IPS DF 6.9 (cell line): Measurements from ENCODE around the gene CCL24.

Source experiments
- DNase-seq: peaks from one replicate; pipeline ENCODE4 v3.0.0-alpha.2; 2013; ENCODE audit warnings: low read depth, low spot score
- H3K27ac ChIP-seq: one replicate; pipeline ENCODE4 v1.5.1; 2013; ENCODE audit warnings: low read length, control low read depth
- H3K27me3 ChIP-seq: 2 replicates; pipeline ENCODE4 v1.6.1; 2013; ENCODE audit warnings: mild to moderate bottlenecking, low read length; ENCODE audit not compliant: control insufficient read depth, insufficient read depth
- H3K36me3 ChIP-seq: 2 replicates; pipeline ENCODE4 v1.6.1; 2013; ENCODE audit warnings: low read length; ENCODE audit not compliant: control insufficient read depth, insufficient read depth
- H3K4me1 ChIP-seq: 2 replicates; pipeline ENCODE4 v1.6.1; 2013; ENCODE audit warnings: low read length; ENCODE audit not compliant: control insufficient read depth, insufficient read depth
- H3K4me3 ChIP-seq: 2 replicates; pipeline ENCODE4 v1.5.1; 2013; ENCODE audit warnings: mild to moderate bottlenecking, low read length
- H3K9me3 ChIP-seq: 2 replicates; pipeline ENCODE4 v1.6.1; 2013; ENCODE audit warnings: low read length, inconsistent platforms; ENCODE audit not compliant: control insufficient read depth, insufficient read depth
- WGBS: extraction: QIAGEN DNeasy Blood & Tissue Kit; methylation state at CpG from one replicate; pipeline ENCODE4 v1.1.7; 2013; ENCODE audit warnings: mixed read lengths, missing lambda C conversion rate; ENCODE audit not compliant: insufficient read length, insufficient coverage; 5-methylcytosine and 5-hydroxymethylcytosine counted together

CCL24 gene

GRCh38 chr7:75820688-75821087 lies 7.1 kb upstream of the CCL24 start:
- no peaks in the 10 kb centered on the region for H3K4me1 ChIP-seq
- DNase-seq = no peak
- no peaks in the 10 kb centered on the region for H3K36me3 ChIP-seq
- no peak overlapping the region for H3K4me3 ChIP-seq
- no peaks in the 10 kb centered on the region for H3K9me3 ChIP-seq
- H3K27ac ChIP-seq = no peak overlapping the region
- no peaks in the 10 kb centered on the region for H3K27me3 ChIP-seq
- WGBS = 100% methylated on average over 1 of the region's 1 CpG

GRCh38 chr7:75819711-75820110 lies 6.1 kb upstream of the CCL24 start:
- no peak overlapping the region for H3K27ac ChIP-seq
- H3K36me3 ChIP-seq = no peaks in the 10 kb centered on the region
- H3K9me3 ChIP-seq = no peaks in the 10 kb centered on the region
- no peak overlapping the region for H3K4me3 ChIP-seq
- H3K4me1 ChIP-seq = no peaks in the 10 kb centered on the region
- DNase-seq = no peak
- no CpG with 5 or more reads among the region's 2 CpGs for WGBS
- H3K27me3 ChIP-seq = no peaks in the 10 kb centered on the region

- Histone ChIP-seq H3K4me1 (no peaks in the 10 kb centered on the region), H3K27ac (no peak overlapping the region), H3K27me3 (no peaks in the 10 kb centered on the region), H3K36me3 (no peaks in the 10 kb centered on the region), H3K4me3 (no peak overlapping the region), H3K9me3 (no peaks in the 10 kb centered on the region)
- no peak for DNase-seq
- WGBS = no CpG with 5 or more reads among the region's 5 CpGs
These were observed 4.9 kb upstream of the CCL24 start for GRCh38 chr7:75818472-75818871.

GRCh38 chr7:75817116-75817515 lies 3.5 kb upstream of the CCL24 start:
- no peak for DNase-seq
- Histone ChIP-seq H3K27ac (no peak overlapping the region), H3K4me3 (no peak overlapping the region), H3K27me3 (no peaks in the 10 kb centered on the region), H3K9me3 (no peaks in the 10 kb centered on the region), H3K4me1 (no peaks in the 10 kb centered on the region), H3K36me3 (no peaks in the 10 kb centered on the region)
- WGBS = no CpG with 5 or more reads among the region's 6 CpGs

GRCh38 chr7:75815418-75816064 lies 1.9 kb upstream of the CCL24 start:
- no peaks in the 10 kb centered on the region for H3K27me3 ChIP-seq
- no peaks in the 10 kb centered on the region for H3K4me1 ChIP-seq
- no peak overlapping the region for H3K27ac ChIP-seq
- H3K36me3 ChIP-seq = no peaks in the 10 kb centered on the region
- no peak overlapping the region; the same call in 1 of the 2 replicates for H3K4me3 ChIP-seq
- DNase-seq = no peak
- no peaks in the 10 kb centered on the region for H3K9me3 ChIP-seq
- WGBS = no CpG with 5 or more reads among the region's 10 CpGs

GRCh38 chr7:75814407-75814947 lies 871 bp upstream of the CCL24 start:
- no peak for DNase-seq
- Histone ChIP-seq H3K9me3 (no peaks in the 10 kb centered on the region), H3K27me3 (no peaks in the 10 kb centered on the region), H3K4me1 (no peaks in the 10 kb centered on the region), H3K4me3 (no peak overlapping the region), H3K36me3 (no peaks in the 10 kb centered on the region), H3K27ac (no peak overlapping the region)
- no CpG with 5 or more reads among the region's 13 CpGs for WGBS

GRCh38 chr7:75813084-75813483 lies 522 bp downstream of the CCL24 start:
- Histone ChIP-seq H3K4me3 (no peak overlapping the region), H3K27me3 (no peaks in the 10 kb centered on the region), H3K4me1 (no peaks in the 10 kb centered on the region; the same call in 1 of the 2 replicates), H3K9me3 (no peaks in the 10 kb centered on the region), H3K27ac (no peak overlapping the region), H3K36me3 (no peaks in the 10 kb centered on the region)
- no peak for DNase-seq
- WGBS = no CpG with 5 or more reads among the region's 3 CpGs

GRCh38 chr7:75811894-75812678 lies 1.5 kb downstream of the CCL24 start:
- Histone ChIP-seq H3K4me3 (no peak overlapping the region), H3K36me3 (no peaks in the 10 kb centered on the region), H3K4me1 (no peaks in the 10 kb centered on the region; the same call in 1 of the 2 replicates), H3K27ac (no peak overlapping the region), H3K27me3 (no peaks in the 10 kb centered on the region), H3K9me3 (no peaks in the 10 kb centered on the region)
- no peak for DNase-seq
- WGBS = no CpG with 5 or more reads among the region's 11 CpGs

- Histone ChIP-seq H3K9me3 (no peaks in the 10 kb centered on the region), H3K27ac (no peak overlapping the region), H3K4me1 (no peaks in the 10 kb centered on the region; the same call in 1 of the 2 replicates), H3K36me3 (no peaks in the 10 kb centered on the region), H3K4me3 (no peak overlapping the region), H3K27me3 (no peaks in the 10 kb centered on the region)
- no peak for DNase-seq
- no CpG with 5 or more reads among the region's 6 CpGs for WGBS
These were observed 4.2 kb downstream of the CCL24 start for GRCh38 chr7:75809396-75809795.

GRCh38 chr7:75808106-75808505 lies 5.5 kb downstream of the CCL24 start:
- Histone ChIP-seq H3K27me3 (no peaks in the 10 kb centered on the region), H3K4me1 (no peaks in the 10 kb centered on the region; the same call in 1 of the 2 replicates), H3K27ac (no peak overlapping the region), H3K4me3 (no peak overlapping the region), H3K9me3 (no peaks in the 10 kb centered on the region), H3K36me3 (no peaks in the 10 kb centered on the region)
- no CpG with 5 or more reads among the region's 6 CpGs for WGBS
- no peak for DNase-seq
